Measurements from ENCODE around the gene DPYSL5. TPM values are rescaled to one million over a fixed set of nuclear protein-coding genes. Genes with fewer than 3 reads are reported as not detected.
A peak's percentile ranks its signal among the peaks of the same experiment; 100 is the strongest.

DPYSL5 gene
- total and polyA plus RNA-seq, 2 of the 13 experiments (the other 11 are each of a cell fraction or from before 2014, with no cell fraction given) = 0.15 TPM; not detected in 1

GRCh38 chr2:26852405-26853306 lies 4.7 kb downstream of the DPYSL5 start:
- 0% methylated on average over 7 of the region's 7 CpGs for WGBS (ENCODE audit: low lambda C conversion rate)
- intact Hi-C loops (cut with micrococcal nuclease; ENCODE audit: unreplicated experiment) (no loop called here), in situ Hi-C loops (cut with HindIII; ENCODE audit: extremely low pct_ligation_motif_present, low pct_unique_long_range_greater_than_20kb) (no loop called here)
- Histone ChIP-seq H3K79me2 (ENCODE audit: insufficient read depth, low read length) (no peaks in the 10 kb centered on the region), H3K27me3 (ENCODE audit: control insufficient read depth in 1 of 2, insufficient read depth in 2 of 2, low read length in 2 of 2) (peaks cover 18 to 64% of the 10 kb centered on the region in 2 experiments), H2AFZ (ENCODE audit: low read length) (no peak overlapping the region), H3K4me1 (ENCODE audit: insufficient read depth, low read length) (peaks cover 7% of the 10 kb centered on the region; the same call in 1 of the 2 replicates), H3K9ac (ENCODE audit: insufficient read depth, low read depth, low read length) (no peak overlapping the region), H3K36me3 (replicated peaks in 1 of 2; ENCODE audit: control insufficient read depth in 1 of 2, insufficient read depth in 2 of 2, low read length in 2 of 2) (no peaks in the 10 kb centered on the region), H4K20me1 (ENCODE audit: insufficient read depth, low read length) (no peaks in the 10 kb centered on the region), H3K27ac (ENCODE audit: extremely low read length, insufficient read depth, low read length) (no peak overlapping the region), H3K4me3 (replicated peaks in 1 of 3; ENCODE audit: insufficient read depth in 1 of 3, low read depth in 2 of 3, low read length in 3 of 3) (no peak overlapping the region), H3K9me3 (ENCODE audit: low read length) (no peaks in the 10 kb centered on the region), H3K4me2 (ENCODE audit: low read depth, low read length) (no peak overlapping the region)
- TF ChIP-seq, protein P1, sequence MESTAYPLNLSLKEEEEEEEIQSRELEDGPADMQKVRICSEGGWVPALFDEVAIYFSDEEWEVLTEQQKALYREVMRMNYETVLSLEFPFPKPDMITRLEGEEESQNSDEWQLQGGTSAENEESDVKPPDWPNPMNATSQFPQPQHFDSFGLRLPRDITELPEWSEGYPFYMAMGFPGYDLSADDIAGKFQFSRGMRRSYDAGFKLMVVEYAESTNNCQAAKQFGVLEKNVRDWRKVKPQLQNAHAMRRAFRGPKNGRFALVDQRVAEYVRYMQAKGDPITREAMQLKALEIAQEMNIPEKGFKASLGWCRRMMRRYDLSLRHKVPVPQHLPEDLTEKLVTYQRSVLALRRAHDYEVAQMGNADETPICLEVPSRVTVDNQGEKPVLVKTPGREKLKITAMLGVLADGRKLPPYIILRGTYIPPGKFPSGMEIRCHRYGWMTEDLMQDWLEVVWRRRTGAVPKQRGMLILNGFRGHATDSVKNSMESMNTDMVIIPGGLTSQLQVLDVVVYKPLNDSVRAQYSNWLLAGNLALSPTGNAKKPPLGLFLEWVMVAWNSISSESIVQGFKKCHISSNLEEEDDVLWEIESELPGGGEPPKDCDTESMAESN (CRISPR knock-in tag; conservative IDR thresholded peaks at IDR 0.05) = no peak
- TF ChIP-seq ZNF768 (CRISPR knock-in tag; IDR thresholded peaks at IDR 0.05) = no peak
- TF ChIP-seq ZNF496 (CRISPR knock-in tag; IDR thresholded peaks at IDR 0.05; ENCODE audit: insufficient replicate concordance) = no peak
- TF ChIP-seq EZH2 (conservative IDR thresholded peaks at IDR 0.05; ENCODE audit: low read depth, low read length) = 0 out of 2 replicates have a peak, but pooled peaks have one; percentile 6
- TF ChIP-seq KLF13 (CRISPR knock-in tag; IDR thresholded peaks at IDR 0.05) = no peak
- no peak for TF ChIP-seq RORA (CRISPR knock-in tag; IDR thresholded peaks at IDR 0.05)
- no peak for TF ChIP-seq ZNF546 (CRISPR knock-in tag; conservative IDR thresholded peaks at IDR 0.05)
- no peak for TF ChIP-seq NR2F6 (IDR thresholded peaks at IDR 0.05)
- TF ChIP-seq NR2F6 (CRISPR knock-in tag; IDR thresholded peaks at IDR 0.05) = no peak
- ChIA-PET POLR2A (no interaction called here), CTCF (ENCODE audit: low intra/inter-chr PET ratio, low total read pairs) (no interaction called here)
- no peak for FAIRE-seq
- BruUV-seq (replicated peaks) = no TSS peak
- no peak for ATAC-seq
- DNase-seq (ENCODE audit: low spot score) = no peak

Measured in HepG2 (cell line).